WI38 (cell line): ENCODE results near the gene PROM1.

Experiments
- H3K4me3 ChIP-seq: 2 replicates; pipeline ENCODE4 v1.5.1; 2011; ENCODE audit warnings: low read depth, mild to moderate bottlenecking, control low read depth, low read length
- TF ChIP-seq, protein P1 (sequence below): IDR thresholded peaks from 2 replicates; pipeline ENCODE4 v1.5.1; 2012; ENCODE audit warnings: low read depth, mild to moderate bottlenecking, control low read depth, low read length

PROM1 gene, protein sequence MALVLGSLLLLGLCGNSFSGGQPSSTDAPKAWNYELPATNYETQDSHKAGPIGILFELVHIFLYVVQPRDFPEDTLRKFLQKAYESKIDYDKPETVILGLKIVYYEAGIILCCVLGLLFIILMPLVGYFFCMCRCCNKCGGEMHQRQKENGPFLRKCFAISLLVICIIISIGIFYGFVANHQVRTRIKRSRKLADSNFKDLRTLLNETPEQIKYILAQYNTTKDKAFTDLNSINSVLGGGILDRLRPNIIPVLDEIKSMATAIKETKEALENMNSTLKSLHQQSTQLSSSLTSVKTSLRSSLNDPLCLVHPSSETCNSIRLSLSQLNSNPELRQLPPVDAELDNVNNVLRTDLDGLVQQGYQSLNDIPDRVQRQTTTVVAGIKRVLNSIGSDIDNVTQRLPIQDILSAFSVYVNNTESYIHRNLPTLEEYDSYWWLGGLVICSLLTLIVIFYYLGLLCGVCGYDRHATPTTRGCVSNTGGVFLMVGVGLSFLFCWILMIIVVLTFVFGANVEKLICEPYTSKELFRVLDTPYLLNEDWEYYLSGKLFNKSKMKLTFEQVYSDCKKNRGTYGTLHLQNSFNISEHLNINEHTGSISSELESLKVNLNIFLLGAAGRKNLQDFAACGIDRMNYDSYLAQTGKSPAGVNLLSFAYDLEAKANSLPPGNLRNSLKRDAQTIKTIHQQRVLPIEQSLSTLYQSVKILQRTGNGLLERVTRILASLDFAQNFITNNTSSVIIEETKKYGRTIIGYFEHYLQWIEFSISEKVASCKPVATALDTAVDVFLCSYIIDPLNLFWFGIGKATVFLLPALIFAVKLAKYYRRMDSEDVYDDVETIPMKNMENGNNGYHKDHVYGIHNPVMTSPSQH

DNA sequence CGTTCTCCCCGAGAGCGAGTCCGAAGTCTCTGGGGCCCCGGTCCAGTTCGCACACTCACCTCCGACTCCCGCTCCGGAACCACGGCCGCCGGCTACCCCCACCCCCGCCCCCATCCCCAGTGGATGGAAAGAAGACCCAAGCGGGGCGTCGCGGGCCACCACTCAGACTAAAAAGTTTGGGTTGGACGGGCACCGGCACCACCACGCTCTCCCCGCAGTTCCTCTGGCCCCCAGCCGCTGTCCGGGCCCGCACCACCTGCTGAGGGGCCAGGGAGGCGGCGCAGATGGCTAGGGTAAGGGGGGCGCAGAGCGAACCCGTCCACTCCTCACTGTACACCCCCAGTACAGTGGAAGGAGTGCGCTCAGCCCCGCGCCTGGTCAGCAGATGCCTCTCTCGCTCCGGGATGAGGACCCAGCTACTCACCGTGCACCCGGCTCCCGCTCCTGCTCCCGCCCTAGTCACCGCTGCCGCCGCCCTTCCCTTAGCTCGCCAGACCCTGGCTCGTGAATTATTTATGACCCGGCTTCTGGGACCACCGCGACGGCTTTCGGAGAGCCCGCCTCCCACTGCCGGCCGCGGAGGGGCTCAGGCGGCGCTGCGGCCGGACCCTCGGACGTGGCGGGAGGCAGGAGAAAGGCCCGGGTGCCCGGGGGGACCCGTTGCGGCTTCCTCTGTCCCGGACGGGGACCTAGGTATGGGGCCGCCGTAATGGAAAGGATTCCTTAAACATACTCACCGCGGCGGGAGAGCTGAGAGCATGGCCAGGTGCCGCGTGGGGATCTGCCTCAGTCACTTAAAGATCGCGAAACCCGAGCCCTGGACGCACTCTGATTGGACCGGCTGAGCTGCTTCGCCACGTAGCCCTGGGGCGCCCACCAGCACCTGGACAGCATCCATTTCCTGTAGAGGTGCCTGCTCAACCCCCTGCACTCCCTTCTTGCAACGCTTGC is at the start of gene PROM1:
Gene PROM1, minus strand, starts transcription at position 783 of the 951 bp plus-strand sequence. CDS start 8,117 bp downstream, outside the sequence.
- TF ChIP-seq, protein P1, sequence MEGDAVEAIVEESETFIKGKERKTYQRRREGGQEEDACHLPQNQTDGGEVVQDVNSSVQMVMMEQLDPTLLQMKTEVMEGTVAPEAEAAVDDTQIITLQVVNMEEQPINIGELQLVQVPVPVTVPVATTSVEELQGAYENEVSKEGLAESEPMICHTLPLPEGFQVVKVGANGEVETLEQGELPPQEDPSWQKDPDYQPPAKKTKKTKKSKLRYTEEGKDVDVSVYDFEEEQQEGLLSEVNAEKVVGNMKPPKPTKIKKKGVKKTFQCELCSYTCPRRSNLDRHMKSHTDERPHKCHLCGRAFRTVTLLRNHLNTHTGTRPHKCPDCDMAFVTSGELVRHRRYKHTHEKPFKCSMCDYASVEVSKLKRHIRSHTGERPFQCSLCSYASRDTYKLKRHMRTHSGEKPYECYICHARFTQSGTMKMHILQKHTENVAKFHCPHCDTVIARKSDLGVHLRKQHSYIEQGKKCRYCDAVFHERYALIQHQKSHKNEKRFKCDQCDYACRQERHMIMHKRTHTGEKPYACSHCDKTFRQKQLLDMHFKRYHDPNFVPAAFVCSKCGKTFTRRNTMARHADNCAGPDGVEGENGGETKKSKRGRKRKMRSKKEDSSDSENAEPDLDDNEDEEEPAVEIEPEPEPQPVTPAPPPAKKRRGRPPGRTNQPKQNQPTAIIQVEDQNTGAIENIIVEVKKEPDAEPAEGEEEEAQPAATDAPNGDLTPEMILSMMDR: no peak
- H3K4me3 ChIP-seq: no peak within 1 kb of the TSS

DNA sequence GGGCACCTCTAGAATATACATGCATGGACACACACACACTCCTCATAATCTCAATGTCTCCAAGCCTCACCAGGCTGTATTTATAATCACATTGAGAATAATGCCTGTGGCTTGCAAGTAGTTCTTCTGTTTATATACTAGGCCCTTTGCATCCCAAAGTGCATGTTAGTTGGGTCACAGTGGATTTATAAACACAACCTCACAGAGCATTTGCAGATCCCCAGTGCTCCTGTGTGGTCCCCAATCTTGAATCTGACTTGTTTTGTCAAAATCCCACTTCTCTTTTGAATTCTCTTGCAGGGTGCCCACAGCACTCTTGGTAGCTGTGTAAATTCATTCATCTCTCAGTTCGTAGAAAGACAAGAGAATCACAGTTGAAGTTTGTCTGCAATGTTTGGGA is 49.6 kb upstream of the PROM1 start:
- H3K4me3 ChIP-seq: no peak overlapping the region
- TF ChIP-seq, protein P1: no peak

DNA sequence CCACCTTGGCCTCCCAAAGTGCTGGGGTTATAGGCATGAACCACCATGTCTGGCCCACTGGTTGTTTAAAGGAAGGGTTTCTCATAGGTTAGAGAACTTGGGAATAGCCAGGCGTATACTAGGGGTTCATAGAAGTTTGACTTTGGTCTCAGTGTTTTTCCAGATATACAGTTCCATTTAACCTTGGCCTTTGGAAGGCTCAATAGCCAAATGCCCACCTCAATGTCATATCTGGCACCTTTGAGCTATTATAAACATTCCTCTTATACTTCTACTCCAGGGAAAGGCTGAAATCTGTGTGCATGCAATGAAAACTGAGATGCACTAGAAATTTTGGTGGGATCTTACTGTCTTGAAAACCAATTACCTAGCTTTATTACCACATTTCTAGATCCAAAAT is 47.5 kb upstream of the PROM1 start:
- no peak overlapping the region for H3K4me3 ChIP-seq
- TF ChIP-seq, protein P1: no peak

DNA sequence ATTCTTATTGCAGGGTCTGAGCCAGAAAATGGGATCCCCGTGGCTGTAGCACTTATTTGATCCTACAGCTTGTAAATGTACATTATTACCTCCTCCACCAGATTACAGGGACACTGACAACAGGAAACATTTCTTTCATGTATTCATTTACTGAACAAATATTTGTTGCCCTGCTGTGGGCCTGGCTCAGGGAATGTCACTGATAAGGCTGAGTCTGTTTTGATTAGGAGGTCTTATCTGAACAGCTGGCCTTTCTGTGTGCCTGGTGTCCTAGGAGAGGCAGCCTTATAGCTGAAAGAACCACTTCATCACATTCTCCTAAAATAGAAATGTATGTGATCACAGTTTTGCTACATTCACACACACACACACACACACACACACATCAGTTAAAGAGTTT is 45.5 kb upstream of the PROM1 start:
- H3K4me3 ChIP-seq: no peak overlapping the region
- TF ChIP-seq, protein P1: no peak

DNA sequence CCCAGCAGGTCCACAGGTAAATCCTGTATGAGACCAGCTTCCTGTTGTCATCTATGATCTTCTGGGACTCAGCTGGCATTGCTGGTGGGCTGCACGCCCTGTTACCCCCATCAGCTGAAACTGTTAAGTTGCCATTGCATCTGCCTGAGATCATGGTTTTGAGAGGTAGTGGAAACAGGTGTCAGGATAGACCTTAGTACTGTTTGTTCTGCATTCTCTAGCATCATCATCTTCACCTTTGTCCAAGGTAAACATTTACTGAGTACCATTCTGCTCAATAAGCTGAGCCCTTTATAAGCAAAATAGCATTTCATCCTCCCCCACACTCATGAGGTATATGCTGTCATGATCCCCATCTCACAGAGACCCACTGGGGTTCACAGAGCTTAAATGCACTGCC is 42.9 kb upstream of the PROM1 start:
- TF ChIP-seq, protein P1: no peak
- no peak overlapping the region for H3K4me3 ChIP-seq

DNA sequence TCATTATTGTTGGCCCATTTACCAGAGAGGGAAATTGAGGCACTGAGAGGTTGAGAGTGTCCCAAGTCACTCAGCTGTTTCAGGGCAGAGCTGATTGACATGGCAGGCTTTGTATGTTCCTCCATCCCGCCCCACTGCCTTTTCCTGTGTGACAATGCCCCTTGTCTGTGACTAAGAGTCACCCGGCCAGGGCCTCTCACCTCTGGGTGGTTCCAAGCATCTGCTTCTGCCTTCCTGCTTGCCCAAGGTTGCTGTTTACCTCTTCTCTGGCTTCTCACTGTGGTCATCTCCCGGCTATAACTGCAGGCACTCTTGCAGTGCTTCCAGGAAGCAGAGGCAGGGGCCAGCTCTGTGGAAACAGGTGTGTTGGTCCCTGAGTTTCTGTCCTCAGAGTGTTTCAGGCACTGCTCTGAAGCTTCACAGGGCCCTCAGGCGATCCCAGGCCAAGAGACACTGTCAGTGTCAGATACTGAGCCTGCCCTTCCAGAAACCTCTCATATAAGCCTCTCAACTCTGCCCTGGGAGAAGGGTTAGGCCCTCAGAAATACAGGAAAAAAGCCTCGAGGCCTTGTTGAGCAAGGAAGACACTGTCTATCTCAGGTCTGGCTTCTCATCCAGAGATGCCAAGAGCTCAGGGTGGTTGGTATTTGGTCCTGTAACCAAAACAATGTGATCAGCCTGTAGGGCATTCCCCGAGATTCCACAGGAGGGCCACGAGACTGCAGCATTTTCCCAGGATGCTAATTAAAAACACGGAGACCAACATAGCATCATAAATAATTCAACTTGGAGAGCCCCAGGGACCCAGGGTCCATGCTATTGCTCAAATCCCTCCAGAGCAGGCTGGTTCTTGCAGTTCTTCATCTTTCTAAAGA is 42.0 kb upstream of the PROM1 start:
- TF ChIP-seq, protein P1: no peak

More for the DNA sequence above, 42.0 kb upstream of the PROM1 start:
- no peak overlapping the region for H3K4me3 ChIP-seq
